NCI-H526 treated with DMSO at 0.1 percent for 48 hours (cell line): Measurements from ENCODE around the gene TSPAN3.
A peak's percentile ranks its signal among the peaks of the same experiment; 100 is the strongest.

Source experiments
- DNase-seq: peaks from one replicate; lab custom pipeline; 2025; lab: John Stamatoyannopoulos, UW

TSPAN3 gene

GRCh38 chr15:77070495-77071304 is at the start of gene TSPAN3:
TSPAN3 (minus strand) TSS chr15:77071109; CDS start chr15:77070954, 155 bp downstream.
- DNase-seq = peak; percentile 90

GRCh38 chr15:77120576-77120975 is 49.7 kb upstream of the TSPAN3 start:
- DNase-seq = no peak

GRCh38 chr15:77119446-77119845 is 48.5 kb upstream of the TSPAN3 start:
- no peak for DNase-seq

GRCh38 chr15:77118882-77119321 is 48.0 kb upstream of the TSPAN3 start:
- peak; percentile 47 for DNase-seq

- no peak for DNase-seq
These were observed 44.3 kb upstream of the TSPAN3 start for GRCh38 chr15:77115179-77115578.

GRCh38 chr15:77112838-77113504 is 42.1 kb upstream of the TSPAN3 start:
- no peak for DNase-seq

- no peak for DNase-seq
These were observed 40.9 kb upstream of the TSPAN3 start for GRCh38 chr15:77111789-77112188.

GRCh38 chr15:77107531-77108355 is 36.8 kb upstream of the TSPAN3 start:
- DNase-seq = peak; percentile 78

- no peak for DNase-seq
These were observed 36.2 kb upstream of the TSPAN3 start for GRCh38 chr15:77107068-77107467.

GRCh38 chr15:77104155-77104554 is 33.2 kb upstream of the TSPAN3 start:
- no peak for DNase-seq

GRCh38 chr15:77099741-77100463 is 29.0 kb upstream of the TSPAN3 start:
- no peak for DNase-seq

- no peak for DNase-seq
These were observed 27.7 kb upstream of the TSPAN3 start for GRCh38 chr15:77098572-77098971.

- DNase-seq = no peak
These were observed 27.0 kb upstream of the TSPAN3 start for GRCh38 chr15:77097921-77098320.

GRCh38 chr15:77097248-77097721 is 26.4 kb upstream of the TSPAN3 start:
- no peak for DNase-seq

GRCh38 chr15:77096541-77096940 is 25.6 kb upstream of the TSPAN3 start:
- no peak for DNase-seq

- DNase-seq = no peak
These were observed 25.2 kb upstream of the TSPAN3 start for GRCh38 chr15:77096138-77096537.

- no peak for DNase-seq
These were observed 23.6 kb upstream of the TSPAN3 start for GRCh38 chr15:77094397-77095030.

GRCh38 chr15:77093436-77093835 is 22.5 kb upstream of the TSPAN3 start:
- no peak for DNase-seq

GRCh38 chr15:77091097-77091496 is 20.2 kb upstream of the TSPAN3 start:
- DNase-seq = no peak

- DNase-seq = no peak
These were observed 16.3 kb upstream of the TSPAN3 start for GRCh38 chr15:77087213-77087612.

- DNase-seq = no peak
These were observed 14.4 kb upstream of the TSPAN3 start for GRCh38 chr15:77085297-77085696.
